M059J (cell line): ENCODE measurements around the gene DPP6. TPM values are rescaled to one million over a fixed set of nuclear protein-coding genes. Genes with fewer than 3 reads are reported as not detected.
A peak's percentile ranks its signal among the peaks of the same experiment; 100 is the strongest.

Source experiments
- DNase-seq: peaks from one replicate; pipeline ENCODE4 v3.0.0-alpha.2; 2012; ENCODE audit warnings: low read depth
- total RNA-seq: library from RNA; depleted of rRNA; stranded (reverse); fragments of >200 nt; shearing (Covaris generic); gene quantifications from 2 replicates; pipeline ENCODE4 v1.2.3, GENCODE V29; 2014

Gene DPP6
- total RNA-seq, 1 experiment from 2014 or later: not detected

DNA sequence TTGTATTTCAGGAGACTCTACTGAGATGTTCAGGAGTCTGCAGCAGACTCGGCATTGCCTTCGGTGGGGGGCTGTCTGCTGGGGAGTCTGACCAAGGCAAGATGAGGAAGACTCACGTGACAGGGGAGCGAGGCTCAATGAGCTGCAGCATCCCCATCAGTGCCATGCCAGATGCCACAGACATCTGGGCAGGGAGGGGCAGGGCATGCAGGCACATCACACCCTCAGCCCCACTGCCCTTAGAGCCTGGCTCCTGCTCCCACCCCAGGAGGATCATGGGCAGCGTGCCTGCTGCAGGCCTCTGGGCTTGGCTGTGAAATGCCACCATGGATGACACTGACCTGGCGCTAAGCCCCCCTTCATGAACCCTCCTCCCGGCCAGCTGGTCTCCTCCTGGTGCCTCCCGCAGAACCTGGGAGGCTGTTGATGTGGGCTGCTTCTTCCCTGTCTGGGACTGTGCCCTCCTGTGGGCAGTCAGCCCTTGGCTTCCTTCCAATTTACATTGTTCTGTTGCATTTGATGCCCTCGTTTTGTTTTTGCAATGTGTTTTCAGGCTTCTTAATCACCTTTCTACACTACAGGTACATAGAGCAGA is 715.7 kb downstream of the DPP6 start:
- peak; percentile 23 for DNase-seq

DNA sequence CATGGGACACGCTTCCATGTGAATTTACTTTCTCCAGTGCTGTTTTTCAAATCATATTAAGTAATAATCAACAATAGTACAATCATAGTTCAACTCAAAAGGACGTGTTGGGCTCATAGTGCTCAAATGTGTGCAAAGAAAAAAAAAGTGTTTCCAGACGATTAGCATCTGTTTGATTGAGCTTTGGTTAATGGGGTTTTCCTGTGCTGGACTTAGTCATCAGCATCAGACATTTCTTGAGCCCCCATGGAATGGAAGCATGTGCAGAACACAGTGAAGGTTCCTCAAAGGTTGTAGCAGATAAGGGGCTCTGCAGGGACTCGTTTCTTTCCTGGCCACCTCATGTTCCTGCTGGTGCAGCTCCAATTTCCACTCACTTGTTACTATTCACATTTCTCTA is 716.8 kb downstream of the DPP6 start:
- no peak for DNase-seq

DNA sequence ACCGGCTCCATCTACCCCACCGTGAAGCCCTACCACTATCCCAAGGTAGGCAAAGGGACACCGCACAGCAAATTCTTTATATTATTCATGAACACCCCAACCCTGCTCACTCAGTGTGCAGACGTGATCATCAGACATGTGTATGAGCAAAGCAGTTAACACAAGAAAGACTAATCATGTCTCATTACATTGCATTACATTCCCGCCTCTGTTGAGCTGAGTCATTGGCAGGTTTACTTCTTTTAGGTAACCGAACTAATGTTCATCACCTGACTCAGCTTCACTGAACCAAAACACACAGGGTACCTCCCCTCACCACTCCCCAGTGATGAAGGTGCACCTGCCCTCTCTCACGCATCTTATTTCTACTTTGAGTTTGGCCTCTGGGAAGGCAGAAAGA is 717.3 kb downstream of the DPP6 start:
- DNase-seq: peak; percentile 13

DNA sequence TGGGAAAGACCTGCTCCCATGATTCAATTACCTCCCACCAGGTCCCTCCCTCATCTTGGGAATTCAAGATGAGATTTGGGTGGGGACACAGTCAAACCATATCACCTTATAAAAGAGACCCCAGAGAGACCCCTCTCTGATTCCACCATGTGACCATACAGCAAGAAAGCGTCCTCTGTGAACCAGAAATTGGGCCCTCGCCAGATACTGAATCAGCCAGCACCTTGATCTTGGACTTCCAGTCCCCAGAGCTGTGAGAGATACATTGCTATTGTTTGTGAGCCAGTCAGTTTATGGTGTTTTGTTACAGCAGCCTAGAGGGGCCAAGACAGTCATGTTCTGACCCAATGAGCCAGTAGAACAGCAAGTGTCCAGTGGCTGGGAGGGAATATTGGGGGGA is 718.2 kb downstream of the DPP6 start:
- no peak for DNase-seq

DNA sequence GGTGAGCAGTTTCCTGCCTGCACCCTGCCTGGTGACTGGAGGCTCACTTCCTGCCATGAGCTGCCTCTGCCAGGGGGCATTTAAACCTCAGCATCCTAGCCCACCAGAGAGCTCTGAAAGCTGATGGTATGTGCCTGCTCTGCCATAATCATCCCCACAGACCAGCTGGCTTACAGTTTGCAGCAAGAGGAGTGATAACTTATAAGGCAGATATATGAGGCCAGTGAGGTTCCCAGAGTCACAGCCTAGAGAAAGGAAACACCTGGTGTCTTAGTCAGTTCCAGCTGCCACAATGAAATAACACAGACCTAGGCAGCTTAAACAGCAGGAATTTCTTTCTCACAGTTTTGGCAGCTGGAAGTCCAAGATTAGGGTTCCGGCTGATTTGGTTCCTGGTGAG is 718.8 kb downstream of the DPP6 start:
- no peak for DNase-seq

DNA sequence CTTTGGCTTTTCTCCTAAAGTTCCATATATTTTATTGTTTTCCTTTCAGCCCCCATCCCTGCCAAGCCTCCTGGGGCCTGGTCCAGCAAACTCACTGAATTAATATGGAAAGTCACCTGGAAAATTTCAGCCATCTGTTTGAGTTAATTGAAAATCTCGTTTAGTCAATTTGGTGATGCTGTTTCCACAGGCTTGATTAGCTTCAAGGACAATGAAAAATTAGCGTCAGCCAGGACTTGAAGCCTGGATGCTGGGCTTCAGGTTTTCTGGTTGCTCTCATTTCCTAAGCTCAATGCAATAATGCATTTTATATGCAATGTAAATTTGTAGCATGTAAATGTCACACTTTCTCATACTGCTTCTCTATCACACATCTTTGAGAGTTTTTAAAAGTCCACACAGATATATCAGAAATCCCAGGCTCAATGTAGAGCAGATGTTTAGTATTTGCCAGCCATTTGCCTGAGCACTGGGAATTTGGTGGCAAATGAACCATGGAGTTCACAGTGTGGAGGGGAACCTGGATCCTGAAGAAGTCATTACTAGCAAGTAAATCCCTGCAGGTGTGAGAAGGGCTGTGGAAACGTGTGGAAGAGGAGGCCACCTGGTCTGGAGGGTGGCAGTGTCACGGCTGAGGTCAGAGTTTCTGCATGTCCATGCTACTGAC is 722.2 kb downstream of the DPP6 start:
- DNase-seq: no peak

DNA sequence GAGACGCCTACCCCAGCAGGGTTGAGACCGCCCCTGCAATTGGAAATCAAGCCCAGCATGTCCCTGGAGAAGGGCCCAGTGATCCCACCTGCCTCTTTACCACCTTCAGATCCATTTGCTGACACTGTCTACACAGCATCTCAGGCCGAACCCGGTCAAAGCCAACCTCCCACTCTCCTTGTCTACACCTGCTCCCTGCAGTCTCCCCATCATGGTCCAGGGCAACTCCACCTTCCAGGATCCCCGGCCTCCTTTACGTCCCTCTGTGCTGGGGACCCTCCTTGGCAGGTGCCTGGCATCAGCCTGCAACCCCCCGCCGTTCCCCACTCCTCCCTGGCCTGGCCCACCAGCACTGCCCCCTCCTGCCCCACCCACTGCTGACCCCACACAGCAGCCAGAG is 723.5 kb downstream of the DPP6 start:
- no peak for DNase-seq

DNA sequence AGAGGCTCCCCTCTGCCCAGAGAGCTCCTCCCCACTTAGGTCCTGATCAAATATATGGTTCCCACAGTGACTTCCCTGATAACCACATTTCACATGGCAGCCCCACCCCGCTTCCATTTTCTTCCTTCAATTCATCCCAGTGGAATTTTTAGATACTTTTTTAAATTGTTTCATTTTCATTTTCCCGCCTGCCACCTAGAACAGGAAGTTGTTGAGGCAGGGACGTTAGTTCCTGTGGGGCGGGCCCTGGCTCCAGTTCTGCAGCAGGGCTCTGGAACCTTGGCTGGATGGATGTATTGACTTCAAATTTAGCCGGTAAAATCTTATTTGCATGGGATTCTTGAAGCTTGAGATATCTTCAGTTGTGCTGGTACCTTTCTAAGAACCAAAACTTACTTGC is 724.2 kb downstream of the DPP6 start:
- DNase-seq: peak; percentile 43

DNA sequence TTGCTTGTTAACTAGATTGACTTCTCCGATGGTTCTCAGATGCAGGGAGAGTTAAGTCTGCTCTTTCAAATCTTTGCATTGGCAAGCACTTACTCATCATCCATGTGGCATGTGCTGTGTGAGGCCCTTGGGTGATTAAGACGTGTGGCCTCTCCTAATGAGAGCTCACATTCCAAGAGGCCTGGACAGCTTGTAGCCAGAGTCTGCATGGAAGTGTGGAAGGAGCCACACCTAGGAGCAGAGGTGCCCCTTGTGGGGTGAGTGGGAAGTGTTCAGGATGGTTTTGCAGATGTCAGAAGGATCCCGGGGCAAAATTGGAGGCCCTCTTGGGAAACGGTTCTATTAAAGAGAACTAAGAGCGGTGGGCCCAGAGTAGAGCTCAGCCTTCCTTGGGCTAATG is 724.8 kb downstream of the DPP6 start:
- peak; percentile 89 for DNase-seq

DNA sequence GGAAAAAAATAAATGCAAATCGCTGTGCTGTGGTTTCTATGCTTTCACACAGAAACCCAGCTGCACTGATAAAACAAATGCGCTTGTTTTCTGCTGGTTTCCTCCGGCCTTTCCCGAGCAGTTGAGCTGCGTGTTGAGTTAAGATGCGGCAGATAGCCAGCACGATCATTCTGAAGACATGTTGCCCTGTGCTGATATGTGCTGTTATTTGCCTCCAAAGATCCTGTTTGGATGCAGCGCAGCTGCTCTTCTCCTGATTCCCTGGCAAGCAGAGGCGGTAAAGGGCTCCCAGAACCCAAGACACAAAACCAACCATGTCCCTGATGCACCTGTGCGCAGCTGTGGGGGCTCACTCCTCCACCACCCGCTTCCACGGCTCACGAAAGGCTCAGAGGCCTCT is 725.3 kb downstream of the DPP6 start:
- DNase-seq: no peak

DNA sequence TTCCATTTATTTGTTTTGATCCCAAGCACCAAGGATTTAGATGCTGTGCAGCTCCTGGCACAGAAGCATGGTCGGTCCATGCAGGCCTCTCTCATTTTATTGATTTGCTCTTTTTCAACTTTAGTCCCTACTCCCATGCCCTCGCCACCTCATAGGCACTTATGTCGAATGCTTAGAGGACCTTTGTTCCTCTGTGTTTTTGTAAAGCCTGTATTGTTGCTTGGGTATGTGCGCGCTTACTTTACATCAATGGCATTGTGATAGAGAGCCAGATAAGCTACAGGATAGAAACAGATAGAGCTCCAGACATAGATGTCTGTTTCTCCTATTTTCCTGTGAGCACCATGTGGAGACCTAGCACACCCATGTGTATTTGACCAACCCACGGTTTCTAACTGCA is 725.7 kb downstream of the DPP6 start:
- no peak for DNase-seq

DNA sequence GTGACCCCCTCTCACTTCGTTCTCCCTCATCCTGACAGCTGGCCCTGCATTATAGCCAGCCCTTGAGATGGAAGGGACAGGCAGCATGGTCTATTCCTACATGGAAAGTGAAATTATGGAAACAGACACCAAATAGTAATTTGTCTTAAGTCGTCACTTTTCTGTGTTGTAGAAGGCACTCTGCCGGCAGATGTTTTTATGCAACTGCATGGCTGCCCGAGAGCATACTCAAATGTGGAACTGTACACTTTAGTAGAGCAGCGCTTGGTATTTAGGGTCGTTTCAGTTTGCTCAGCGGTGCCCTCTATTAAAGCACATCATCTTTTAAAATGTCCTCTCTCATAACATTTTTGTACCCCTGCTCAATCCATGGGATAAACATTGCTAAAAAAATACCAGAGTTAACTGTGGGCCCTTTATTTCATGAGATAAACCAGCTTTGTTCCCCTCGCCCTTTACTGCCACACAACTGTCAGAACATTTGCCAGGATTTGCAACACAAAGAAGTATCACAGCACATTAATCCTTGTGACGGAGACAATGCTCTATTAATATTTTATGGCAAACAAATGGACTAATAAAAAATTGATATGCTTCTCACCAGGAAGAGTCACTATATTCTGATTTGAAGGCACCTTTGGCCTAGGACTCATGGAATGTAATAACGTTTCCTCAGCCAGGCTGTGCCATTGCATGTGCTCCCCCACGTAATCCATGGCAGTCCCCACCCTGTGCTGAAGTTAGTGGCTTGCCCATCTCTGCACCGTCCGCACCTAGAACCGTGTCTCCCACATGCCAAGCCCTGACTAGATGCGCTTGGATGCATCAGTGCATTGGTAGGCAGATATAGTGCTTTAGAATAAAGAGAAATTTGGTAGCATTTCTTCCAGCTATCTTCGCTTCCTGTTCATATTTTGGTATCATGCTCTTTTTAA is 729.4 kb downstream of the DPP6 start:
- DNase-seq: no peak

DNA sequence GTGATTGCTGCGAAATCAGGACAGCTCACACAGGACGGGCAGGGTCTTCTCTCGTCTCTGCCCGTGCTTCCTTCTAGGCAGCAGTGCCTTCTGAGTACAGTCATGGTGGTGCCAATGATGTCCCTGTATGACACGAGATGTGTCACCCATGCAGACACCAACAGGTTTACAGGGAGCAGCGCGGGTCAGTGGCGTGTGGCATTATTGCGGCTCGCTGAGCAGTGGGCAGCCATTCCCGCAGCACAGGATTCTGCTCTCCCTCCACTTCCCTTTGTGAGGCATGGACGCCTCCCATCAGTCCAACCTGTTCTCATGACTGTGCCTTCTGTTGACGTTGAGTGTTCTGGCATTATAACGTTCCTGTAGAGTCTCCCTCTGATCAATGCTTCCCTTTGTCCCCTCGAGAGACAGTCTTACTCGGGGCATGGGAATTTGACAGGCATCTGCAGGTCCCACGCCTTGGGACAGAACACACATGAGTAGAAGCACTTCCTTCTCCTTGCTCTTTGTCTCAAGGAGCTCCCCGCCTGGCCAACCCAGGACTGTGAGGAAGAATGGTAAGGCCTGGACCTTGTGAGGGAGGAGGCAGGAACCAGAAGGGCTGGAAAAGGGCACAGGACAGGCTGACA is 731.2 kb downstream of the DPP6 start:
- DNase-seq: no peak

DNA sequence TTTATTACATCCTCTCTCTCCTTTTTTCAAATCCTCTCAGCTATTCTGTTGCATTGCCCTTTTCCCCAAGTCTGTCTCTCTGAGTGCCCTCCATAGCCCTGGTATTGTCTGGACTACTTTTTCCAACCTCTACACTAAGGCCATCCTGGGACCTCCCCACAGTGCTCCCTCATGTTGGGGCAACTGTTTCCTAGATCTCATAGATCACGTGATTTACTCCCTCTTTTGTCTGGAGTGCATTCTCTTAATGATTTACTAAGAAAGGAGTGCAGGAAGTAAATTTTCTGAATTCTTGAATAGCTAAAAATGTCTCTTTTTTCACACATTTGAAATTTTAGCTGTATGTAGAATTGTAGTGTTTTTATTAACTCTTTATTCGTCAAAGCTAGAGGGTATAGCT is 733.7 kb downstream of the DPP6 start:
- no peak for DNase-seq

DNA sequence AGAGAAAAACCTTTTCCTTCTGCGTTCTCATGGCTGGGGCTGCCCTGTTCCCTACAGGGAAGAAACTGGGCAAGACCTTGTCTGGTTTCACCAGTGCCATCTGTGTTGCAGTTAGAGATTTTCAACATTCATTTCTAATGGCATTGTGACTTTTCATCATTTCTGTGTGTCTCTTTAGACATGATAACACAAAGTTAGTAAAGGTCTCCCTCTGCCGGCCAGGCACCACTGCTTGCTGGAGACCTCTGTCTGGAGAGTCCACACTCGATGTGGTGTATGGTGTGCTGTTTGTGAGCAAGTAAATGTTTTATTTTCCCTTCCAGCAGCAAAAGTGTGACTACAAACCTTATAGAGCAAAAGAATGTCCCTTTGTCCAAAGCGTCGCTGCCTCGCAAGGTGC is 737.2 kb downstream of the DPP6 start:
- peak; percentile 31 for DNase-seq

DNA sequence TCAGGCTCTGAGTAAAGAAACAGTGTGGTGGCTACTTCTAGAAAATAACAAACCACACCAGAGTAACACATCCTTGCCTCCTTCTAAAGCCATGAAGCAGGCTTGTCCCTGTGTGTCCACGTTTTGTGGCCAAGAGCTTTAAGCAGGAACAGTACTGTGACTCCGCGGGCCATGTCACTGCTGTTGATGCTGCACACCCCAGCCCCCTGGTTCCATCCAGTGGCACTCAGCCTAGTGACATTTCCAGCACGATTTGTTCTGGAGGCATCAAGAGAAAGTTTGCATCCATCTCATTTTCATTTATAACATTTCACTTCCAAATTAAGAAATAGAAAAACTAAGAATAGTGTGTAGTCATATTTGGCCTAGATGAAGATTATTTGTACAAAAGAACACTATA is 739.4 kb downstream of the DPP6 start:
- no peak for DNase-seq

DNA sequence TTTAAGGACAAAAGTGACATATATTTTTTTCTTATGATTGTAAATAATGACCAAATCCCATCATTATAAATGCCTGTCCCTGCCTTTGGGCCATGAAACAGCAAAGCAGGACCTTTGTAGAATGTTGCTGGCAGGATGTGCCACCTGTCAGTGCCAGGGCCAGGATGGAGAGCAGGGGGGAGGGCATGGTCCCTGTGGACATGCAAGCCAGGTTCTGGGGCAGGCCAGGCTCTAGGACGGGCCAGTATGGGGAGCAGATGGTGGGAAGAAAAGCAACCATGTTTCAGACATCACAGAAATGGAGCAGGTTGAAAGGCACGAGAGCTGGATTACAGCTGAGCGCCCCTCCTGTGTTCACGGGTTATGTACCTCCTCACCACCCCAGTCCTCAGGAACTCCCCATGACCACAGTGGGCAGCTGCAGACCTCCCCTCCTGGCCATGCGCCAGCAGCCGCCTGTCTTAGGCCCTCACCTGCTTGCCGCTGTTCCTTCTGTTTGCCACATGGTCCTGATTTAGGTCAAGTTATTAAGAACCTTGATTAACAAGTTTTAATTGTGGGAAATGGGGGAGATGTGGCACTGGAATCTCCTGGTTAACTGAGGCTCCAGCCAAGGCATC is 740.3 kb downstream of the DPP6 start:
- DNase-seq: no peak

DNA sequence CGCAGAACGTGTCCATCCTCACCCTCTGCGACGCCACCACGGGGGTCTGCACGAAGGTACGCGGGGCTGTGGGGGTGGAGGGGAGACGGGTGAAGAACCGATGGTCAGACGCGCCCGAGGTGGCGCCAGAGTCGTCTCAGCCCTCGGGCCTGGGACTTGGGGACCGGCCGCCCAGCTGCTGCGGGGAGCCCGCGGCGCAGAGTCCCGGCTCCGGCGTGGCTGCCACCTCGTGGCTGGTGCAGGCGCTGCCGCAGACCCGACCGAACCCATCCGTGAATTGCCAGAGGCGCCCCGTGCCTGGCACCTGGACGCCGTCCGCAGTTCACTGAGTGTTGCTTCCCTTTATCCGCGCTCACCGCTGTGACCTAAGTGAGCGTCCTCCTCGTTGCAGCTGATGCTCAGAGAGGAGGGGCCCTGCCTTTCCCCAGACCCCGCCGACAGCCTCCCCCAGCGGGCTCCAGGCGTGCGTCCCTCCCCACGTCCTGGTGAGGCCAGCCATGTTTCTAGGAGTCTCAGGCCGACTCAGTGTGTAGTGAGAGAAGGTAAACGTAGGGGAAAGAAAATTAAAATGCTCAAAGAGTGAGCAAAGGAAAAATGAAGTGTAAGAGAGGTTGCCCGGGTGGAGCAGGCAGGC is 742.1 kb downstream of the DPP6 start:
- DNase-seq: peak; percentile 25

DNA sequence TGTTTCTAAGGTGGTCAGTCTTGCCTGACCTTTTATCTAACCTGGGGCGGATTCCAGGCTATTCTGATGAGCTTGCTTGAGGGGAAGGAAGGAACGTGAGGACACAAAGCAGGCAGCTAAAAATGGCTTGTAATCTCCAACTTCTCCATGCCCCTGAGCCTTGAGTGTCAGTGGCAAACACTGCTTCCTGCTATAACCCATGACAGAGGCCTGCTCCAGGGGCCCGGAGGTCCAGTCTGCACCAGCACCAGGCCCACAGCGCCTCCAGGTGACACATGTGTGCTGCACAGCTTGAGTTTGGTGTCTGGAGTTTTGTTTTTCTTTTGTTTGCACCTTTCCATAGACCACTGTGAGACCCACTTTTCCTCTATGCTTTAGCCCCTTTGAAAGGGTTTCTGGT is 742.8 kb downstream of the DPP6 start:
- peak; percentile 3 for DNase-seq

DNA sequence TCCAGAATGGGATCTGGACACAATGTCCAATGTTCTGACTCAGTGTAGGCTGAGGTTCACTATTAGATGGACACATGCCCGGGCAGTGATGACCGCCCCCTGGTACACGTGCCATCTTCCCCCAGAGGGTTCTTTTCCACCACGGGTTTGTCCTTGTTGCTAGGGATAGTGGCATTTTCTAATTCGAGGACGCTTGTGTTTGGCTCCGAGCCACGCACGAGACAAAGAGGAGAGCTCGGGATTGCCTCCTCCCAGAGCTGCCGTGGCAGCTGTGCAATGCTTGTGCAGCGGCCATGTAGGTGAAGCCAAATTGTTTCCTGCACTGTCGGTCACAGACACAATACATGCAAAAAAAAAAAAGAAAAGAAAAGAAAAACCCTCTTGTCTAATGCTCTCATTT is 743.2 kb downstream of the DPP6 start:
- no peak for DNase-seq

DNA sequence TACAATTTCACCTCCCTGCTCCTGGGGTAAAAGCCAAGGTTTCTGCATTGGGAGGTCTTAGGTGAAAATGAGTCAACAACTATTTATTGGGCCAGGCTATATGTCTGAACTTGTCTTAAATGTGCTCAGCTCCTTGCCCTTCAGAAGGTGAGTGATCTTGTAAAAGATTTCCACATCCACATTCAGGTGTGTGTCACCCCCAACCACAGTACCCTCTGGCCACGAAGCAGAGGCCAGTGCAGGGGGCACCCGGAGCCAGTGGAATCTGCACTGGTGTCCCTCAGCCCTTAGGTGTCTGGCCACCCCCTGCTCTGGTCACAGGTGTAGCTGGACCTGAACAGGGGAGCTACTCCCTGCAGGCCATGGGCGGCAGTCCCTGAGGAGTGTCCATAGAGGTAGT is 752.3 kb downstream of the DPP6 start:
- DNase-seq: no peak

DNA sequence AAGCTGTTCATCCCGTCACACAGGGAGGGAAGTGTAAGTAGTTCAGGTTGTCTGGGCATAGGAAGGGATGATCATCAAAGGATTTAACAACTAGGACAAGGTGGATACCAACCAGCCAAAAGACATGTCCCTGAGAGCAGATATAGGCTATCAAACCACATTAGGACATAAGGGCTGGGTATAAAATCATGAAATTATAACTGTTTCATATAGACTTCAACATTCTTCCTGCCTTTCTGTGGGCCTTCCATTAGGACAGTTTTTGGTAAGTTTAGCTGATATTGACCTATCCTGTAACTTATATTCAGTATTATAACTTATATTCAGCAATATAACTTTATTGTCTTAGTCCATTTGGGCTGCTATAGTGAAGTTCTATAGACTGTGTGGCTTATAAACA is 759.8 kb downstream of the DPP6 start:
- no peak for DNase-seq
